Astrocyte (in vitro differentiated cells and primary cell): ENCODE results near the gene FSTL5. TPM values are rescaled to one million over a fixed set of nuclear protein-coding genes. Genes with fewer than 3 reads are reported as not detected.

Experiments
- DNase-seq: peaks from one replicate; pipeline ENCODE4 v3.0.0-alpha.2; 2010; ENCODE audit warnings: low read depth
- FAIRE-seq: peaks from 2 replicates; lab custom pipeline; 2011; peaks lifted over from hg19 to GRCh38; lab: Jason Lieb, UNC
- H2AFZ ChIP-seq: 2 replicates; pipeline ENCODE4 v1.6.0; 2012; ENCODE audit warnings: low read depth, low read length, inconsistent platforms
- H3K27ac ChIP-seq: 2 replicates; pipeline ENCODE4 v1.5.1; 2011; ENCODE audit warnings: low read depth, low read length, inconsistent platforms
- H3K27me3 ChIP-seq: 2 replicates; pipeline ENCODE4 v1.6.0; 2011; ENCODE audit warnings: low read length, inconsistent platforms; ENCODE audit not compliant: insufficient read depth
- H3K36me3 ChIP-seq: 2 replicates; pipeline ENCODE4 v1.5.1; 2011; ENCODE audit warnings: low read length, inconsistent platforms; ENCODE audit not compliant: insufficient read depth
- H3K4me1 ChIP-seq: 2 replicates; pipeline ENCODE4 v1.5.1; 2011; ENCODE audit warnings: low read length, inconsistent platforms; ENCODE audit not compliant: insufficient read depth
- H3K4me2 ChIP-seq: 2 replicates; pipeline ENCODE4 v1.6.0; 2012; ENCODE audit warnings: low read length, inconsistent platforms
- H3K4me3 ChIP-seq: 2 replicates; pipeline ENCODE4 v1.5.1; 2011; ENCODE audit warnings: low read depth, mild to moderate bottlenecking, low read length, inconsistent platforms; ENCODE audit not compliant: insufficient read depth
- H3K79me2 ChIP-seq: 2 replicates; pipeline ENCODE4 v1.6.0; 2012; ENCODE audit warnings: mild to moderate bottlenecking, low read length, inconsistent platforms; ENCODE audit not compliant: insufficient read depth
- H3K9ac ChIP-seq: 2 replicates; pipeline ENCODE4 v1.6.0; 2012; ENCODE audit warnings: mild to moderate bottlenecking, low read length, inconsistent platforms
- H3K9me3 ChIP-seq: 2 replicates; pipeline ENCODE4 v1.5.1; 2012; ENCODE audit warnings: low read depth, mild to moderate bottlenecking, low read length, inconsistent platforms; ENCODE audit not compliant: insufficient read depth
- H4K20me1 ChIP-seq: 2 replicates; pipeline ENCODE4 v1.6.0; 2012; ENCODE audit warnings: low read length, inconsistent platforms; ENCODE audit not compliant: insufficient read depth
- H3K27ac Mint-ChIP-seq: one replicate; pipeline ENCODE4 v1.8.0; 2021; ENCODE audit warnings: mild to moderate bottlenecking, mixed read lengths; ENCODE audit not compliant: unreplicated experiment
- H3K27me3 Mint-ChIP-seq: one replicate; pipeline ENCODE4 v1.8.0; 2021; ENCODE audit warnings: low read depth, mixed read lengths; ENCODE audit not compliant: unreplicated experiment
- H3K36me3 Mint-ChIP-seq: one replicate; pipeline ENCODE4 v1.8.0; 2021; ENCODE audit warnings: low read depth, mixed read lengths; ENCODE audit not compliant: unreplicated experiment
- H3K4me1 Mint-ChIP-seq: one replicate; pipeline ENCODE4 v1.8.0; 2021; ENCODE audit warnings: low read depth, mixed read lengths; ENCODE audit not compliant: unreplicated experiment
- H3K4me3 Mint-ChIP-seq: one replicate; pipeline ENCODE4 v1.8.0; 2021; ENCODE audit warnings: mild to moderate bottlenecking, moderate library complexity, mixed read lengths; ENCODE audit not compliant: unreplicated experiment
- H3K9me3 Mint-ChIP-seq: one replicate; pipeline ENCODE4 v1.8.0; 2021; ENCODE audit warnings: mild to moderate bottlenecking, mixed read lengths; ENCODE audit not compliant: unreplicated experiment
- CTCF ChIP-seq: IDR thresholded peaks from 2 replicates; pipeline ENCODE4 v1.5.1; 2011; ENCODE audit warnings: low read depth, mild to moderate bottlenecking, inconsistent platforms, low read length, moderate library complexity; ENCODE audit not compliant: insufficient read depth
- EZH2 ChIP-seq: IDR thresholded peaks from 2 replicates; pipeline ENCODE4 v1.6.1; 2012; ENCODE audit warnings: mild to moderate bottlenecking, low read length, inconsistent platforms; ENCODE audit not compliant: insufficient read depth
- total RNA-seq: library from RNA; stranded (reverse); gene quantifications from 2 replicates; pipeline ENCODE4 v1.2.1, GENCODE V29; 2021

The FSTL5 gene
- total RNA-seq, 1 donor from 2014 or later: 0.43 TPM

- no peak overlapping the region for H3K4me3 ChIP-seq
- H3K9me3 Mint-ChIP-seq: no peaks in the 10 kb centered on the region
- H3K27me3 ChIP-seq: no peaks in the 10 kb centered on the region
- no peak for TF ChIP-seq CTCF
- TF ChIP-seq EZH2: no peak
- no peaks in the 10 kb centered on the region for H3K79me2 ChIP-seq
- H3K27ac ChIP-seq: no peak overlapping the region
- H3K4me2 ChIP-seq: no peak overlapping the region
- FAIRE-seq (no peak), DNase-seq (no peak)
- H3K36me3 ChIP-seq: no peaks in the 10 kb centered on the region
- no peak overlapping the region for H3K4me3 Mint-ChIP-seq
- no peaks in the 10 kb centered on the region for H3K4me1 ChIP-seq
- no peaks in the 10 kb centered on the region for H4K20me1 ChIP-seq
- H3K27me3 Mint-ChIP-seq: no peaks in the 10 kb centered on the region
- H3K9ac ChIP-seq: no peak overlapping the region
- H2AFZ ChIP-seq: no peak overlapping the region
- H3K27ac Mint-ChIP-seq: no peak overlapping the region
- H3K36me3 Mint-ChIP-seq: no peaks in the 10 kb centered on the region
- H3K4me1 Mint-ChIP-seq: no peaks in the 10 kb centered on the region
- peaks cover 5% of the 10 kb centered on the region for H3K9me3 ChIP-seq
Observed at GRCh38 chr4:161817914-161818313, 345.9 kb downstream of the FSTL5 start.

DNA sequence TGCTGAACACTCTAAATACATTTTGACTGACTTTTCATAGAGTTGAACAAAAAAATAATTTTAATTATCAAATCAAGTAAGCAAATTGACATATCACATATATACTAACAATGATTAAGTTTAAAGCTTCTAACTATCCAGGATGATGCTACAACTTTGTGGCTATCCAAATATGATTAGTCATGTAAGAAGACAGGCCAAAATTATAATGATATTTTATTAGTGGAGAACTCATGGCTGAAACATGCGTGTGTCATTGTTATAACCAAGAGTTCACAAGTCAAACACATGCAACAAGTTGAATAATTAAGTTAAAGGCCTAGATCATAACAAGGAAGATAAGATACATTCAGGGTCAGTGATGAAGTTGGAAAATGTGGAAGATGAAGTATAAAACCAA is 346.8 kb downstream of the FSTL5 start:
- no peaks in the 10 kb centered on the region for H3K4me1 Mint-ChIP-seq
- DNase-seq: no peak
- H2AFZ ChIP-seq: no peak overlapping the region
- no peak for FAIRE-seq
- H4K20me1 ChIP-seq: no peaks in the 10 kb centered on the region
- H3K9ac ChIP-seq: no peak overlapping the region
- H3K36me3 ChIP-seq: no peaks in the 10 kb centered on the region
- H3K4me3 ChIP-seq: no peak overlapping the region
- H3K9me3 Mint-ChIP-seq: no peaks in the 10 kb centered on the region
- H3K27me3 ChIP-seq: no peaks in the 10 kb centered on the region
- no peak overlapping the region for H3K27ac Mint-ChIP-seq
- no peaks in the 10 kb centered on the region for H3K36me3 Mint-ChIP-seq
- no peaks in the 10 kb centered on the region for H3K27me3 Mint-ChIP-seq
- no peak overlapping the region for H3K4me2 ChIP-seq
- no peak overlapping the region for H3K4me3 Mint-ChIP-seq
- H3K27ac ChIP-seq: no peak overlapping the region
- TF ChIP-seq EZH2: no peak
- no peak for TF ChIP-seq CTCF
- no peaks in the 10 kb centered on the region for H3K4me1 ChIP-seq
- no peaks in the 10 kb centered on the region for H3K79me2 ChIP-seq
- H3K9me3 ChIP-seq: no peaks in the 10 kb centered on the region

- Histone ChIP-seq H4K20me1 (no peaks in the 10 kb centered on the region), H3K9me3 (no peaks in the 10 kb centered on the region), H2AFZ (no peak overlapping the region), H3K27me3 (no peaks in the 10 kb centered on the region), H3K4me2 (no peak overlapping the region), H3K9ac (no peak overlapping the region), H3K4me1 (no peaks in the 10 kb centered on the region), H3K4me3 (no peak overlapping the region), H3K27ac (no peak overlapping the region), H3K36me3 (no peaks in the 10 kb centered on the region), H3K79me2 (no peaks in the 10 kb centered on the region)
- no peaks in the 10 kb centered on the region for H3K4me1 Mint-ChIP-seq
- no peak overlapping the region for H3K4me3 Mint-ChIP-seq
- H3K9me3 Mint-ChIP-seq: no peaks in the 10 kb centered on the region
- H3K27me3 Mint-ChIP-seq: no peaks in the 10 kb centered on the region
- TF ChIP-seq CTCF (no peak), EZH2 (no peak)
- no peaks in the 10 kb centered on the region for H3K36me3 Mint-ChIP-seq
- DNase-seq (no peak), FAIRE-seq (no peak)
- no peak overlapping the region for H3K27ac Mint-ChIP-seq
Observed at GRCh38 chr4:161815841-161816240, 348.0 kb downstream of the FSTL5 start.
